Right lobe of liver (tissue), 4 donors: ENCODE data around the gene ZFAND6.

Experiments
- CTCF ChIP-seq, 4 donors: fragments of 200-600 bp in 3 of 4; fragments of 450-650 bp in 1 of 4; IDR thresholded peaks; one replicate each; pipeline versions ENCODE4 v1.5.1 to v1.8.0; 2016 to 2022; ENCODE audit warnings: antibody characterized with exemption in 4 of 4, mild to moderate bottlenecking in 2 of 4
- POLR2A ChIP-seq: fragments of 450-650 bp; IDR thresholded peaks from one replicate; pipeline ENCODE4 v1.6.1; 2017; ENCODE audit warnings: antibody characterized with exemption, mild to moderate bottlenecking
- donor health status: DM: no; HTN: no; CAD: no.
- donor health status: DM: no; HTN: no; CAD: no.
- donor health status: DM: no; HTN: yes; CAD: no.

GRCh38 chr15:80161468-80162016, 102.1 kb downstream of the ZFAND6 start:
- TF ChIP-seq CTCF (IDR thresholded peaks at IDR 0.05) (no peak), POLR2A (no peak)
